ENCODE results near the gene CELF2. TPM values are rescaled to one million over a fixed set of nuclear protein-coding genes. Genes with fewer than 3 reads are reported as not detected.

CELF2 gene
- total RNA-seq, 2 donors from 2014 or later: 30.2 to 34.4 TPM

DNA sequence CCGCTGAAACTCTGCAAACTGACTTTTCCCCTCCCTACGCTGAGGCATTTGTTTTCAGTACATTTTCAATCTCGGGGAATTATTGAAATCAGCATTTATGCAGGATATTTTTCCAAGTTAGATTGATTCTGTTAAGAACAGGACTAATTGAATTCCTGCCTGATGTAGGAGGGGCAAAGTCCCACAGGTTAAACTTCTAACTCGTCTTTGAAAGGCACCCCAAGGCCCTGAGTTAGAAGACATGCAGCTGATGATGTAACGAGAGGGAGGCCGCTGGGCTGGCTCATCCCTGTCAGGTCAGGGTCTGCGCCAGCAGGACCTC, 253.1 kb downstream of the CELF2 start:
- H3K27ac ChIP-seq: no peak overlapping the region
- H3K9ac ChIP-seq (ENCODE audit: low read depth in 2 of 2, low read length in 2 of 2): no peak overlapping the region
- H3K4me3 ChIP-seq: no peak overlapping the region
- no peaks in the 10 kb centered on the region for H3K9me3 ChIP-seq
- no peaks in the 10 kb centered on the region for H3K27me3 ChIP-seq
- TF ChIP-seq CTCF (IDR thresholded peaks at IDR 0.05): no peak
- no peaks in the 10 kb centered on the region for H3K36me3 ChIP-seq
- intact Hi-C loops (cut with DNase I): no loop called here
- no peaks in the 10 kb centered on the region for H3K4me1 ChIP-seq
- no peak for DNase-seq

GRCh38 chr10:11272915-11273389, 255.3 kb downstream of the CELF2 start:
- no peak overlapping the region for H3K4me3 ChIP-seq
- intact Hi-C loops (cut with DNase I): no loop called here
- no peak overlapping the region for H3K27ac ChIP-seq
- TF ChIP-seq CTCF (IDR thresholded peaks at IDR 0.05): no peak
- no peaks in the 10 kb centered on the region for H3K4me1 ChIP-seq
- no peaks in the 10 kb centered on the region for H3K27me3 ChIP-seq
- no peaks in the 10 kb centered on the region for H3K9me3 ChIP-seq
- no peak for DNase-seq
- no peaks in the 10 kb centered on the region for H3K36me3 ChIP-seq
- no peak overlapping the region for H3K9ac ChIP-seq (ENCODE audit: low read depth in 2 of 2, low read length in 2 of 2)

- Histone ChIP-seq H3K9ac (ENCODE audit: low read depth in 2 of 2, low read length in 2 of 2) (no peak overlapping the region), H3K27ac (no peak overlapping the region), H3K4me1 (no peaks in the 10 kb centered on the region), H3K4me3 (no peak overlapping the region), H3K36me3 (no peaks in the 10 kb centered on the region), H3K9me3 (no peaks in the 10 kb centered on the region), H3K27me3 (no peaks in the 10 kb centered on the region)
- DNase-seq: no peak
- no peak for TF ChIP-seq CTCF (IDR thresholded peaks at IDR 0.05)
- intact Hi-C loops (cut with DNase I): no loop called here
Measured at GRCh38 chr10:11274452-11274851, 256.8 kb downstream of the CELF2 start.

- no peaks in the 10 kb centered on the region for H3K9me3 ChIP-seq
- no peaks in the 10 kb centered on the region for H3K4me1 ChIP-seq
- H3K4me3 ChIP-seq: no peak overlapping the region
- H3K9ac ChIP-seq (ENCODE audit: low read depth in 2 of 2, low read length in 2 of 2): no peak overlapping the region
- no peaks in the 10 kb centered on the region for H3K36me3 ChIP-seq
- no peak overlapping the region for H3K27ac ChIP-seq
- intact Hi-C loops (cut with DNase I): no loop called here
- TF ChIP-seq CTCF (IDR thresholded peaks at IDR 0.05): no peak
- no peak for DNase-seq
- no peaks in the 10 kb centered on the region for H3K27me3 ChIP-seq
Measured at GRCh38 chr10:11275651-11276050, 258.0 kb downstream of the CELF2 start.

- Histone ChIP-seq H3K27ac (no peak overlapping the region), H3K4me3 (no peak overlapping the region), H3K36me3 (no peaks in the 10 kb centered on the region), H3K9me3 (no peaks in the 10 kb centered on the region), H3K9ac (ENCODE audit: low read depth in 2 of 2, low read length in 2 of 2) (no peak overlapping the region), H3K27me3 (no peaks in the 10 kb centered on the region), H3K4me1 (no peaks in the 10 kb centered on the region)
- intact Hi-C loops (cut with DNase I): no loop called here
- no peak for DNase-seq
- TF ChIP-seq CTCF (IDR thresholded peaks at IDR 0.05): no peak
Measured at GRCh38 chr10:11276449-11276990, 258.8 kb downstream of the CELF2 start.

Measured in colonic mucosa (tissue), 4 donors.